GM12892 (cell line): ENCODE measurements around the gene ATP9A.

Experiments
- POLR2A ChIP-seq: IDR thresholded peaks from 2 replicates; pipeline ENCODE4 v1.6.1; 2011; ENCODE audit warnings: low read depth, low read length, control low read depth
- POLR2AphosphoS5 ChIP-seq: IDR thresholded peaks from 2 replicates; pipeline ENCODE4 v1.6.1; 2011; ENCODE audit warnings: low read depth, low read length, control low read depth

- TF ChIP-seq POLR2A = no peak
- no peak for TF ChIP-seq POLR2AphosphoS5
Observed at GRCh38 chr20:51616060-51616459, 152.1 kb downstream of the ATP9A start.
